Measurements from ENCODE around the gene PLA2G12A. TPM values are rescaled to one million over a fixed set of nuclear protein-coding genes. Genes with fewer than 3 reads are reported as not detected.

PLA2G12A gene
- total and polyA plus RNA-seq, 2 donors (not counting 3 experiments of a cell fraction or from before 2014, with no cell fraction given) = 21.6 to 27.1 TPM

DNA sequence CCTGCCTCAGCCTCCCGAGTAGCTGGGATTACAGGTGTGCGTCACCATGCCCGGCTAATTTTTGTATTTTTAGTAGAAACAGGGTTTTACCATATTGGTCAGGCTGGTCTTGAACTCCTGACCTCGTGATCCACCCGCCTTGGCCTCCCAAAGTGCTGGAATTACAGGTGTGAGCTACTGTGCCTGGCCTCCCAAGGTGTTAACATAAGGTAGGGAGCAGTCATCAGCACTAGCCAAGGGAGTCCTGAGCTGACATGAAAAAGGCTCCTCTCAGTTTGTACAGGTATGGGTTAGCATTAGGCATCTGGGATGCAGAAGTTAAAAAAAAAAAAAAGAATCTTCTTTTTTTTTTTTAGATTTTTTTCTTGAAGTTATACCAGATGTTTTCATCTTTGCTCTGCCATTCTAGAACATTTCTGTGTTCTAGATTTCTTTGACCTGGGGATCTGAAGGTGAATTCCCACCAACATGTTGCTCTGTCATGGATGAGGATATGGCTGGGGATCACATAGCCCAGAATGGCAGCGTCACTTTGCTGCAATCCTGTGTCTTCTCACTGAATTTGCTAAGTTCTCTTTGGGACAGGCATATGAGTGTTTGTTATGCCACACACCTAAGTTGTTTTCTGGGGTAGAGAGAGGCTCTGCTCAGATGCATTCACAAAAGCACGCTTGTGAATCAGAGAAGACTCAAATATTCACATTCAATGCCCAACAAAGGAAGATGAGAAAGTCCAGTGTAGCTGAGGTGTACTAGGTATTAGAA is 24.4 kb upstream of the PLA2G12A start:
- FAIRE-seq = no peak
- intact Hi-C loops (cut with micrococcal nuclease) (no loop called here), dilution Hi-C loops (cut with MboI; ENCODE audit: extremely low pct_ligation_motif_present, low sequenced_read_pairs) (no loop called here)
- H3K27me3 ChIP-seq (ENCODE audit: control insufficient read depth in 2 of 2, insufficient read depth in 2 of 2, low read length in 2 of 2) = no peaks in the 10 kb centered on the region
- POLR2A ChIA-PET = no interaction called here
- DNase-seq (ENCODE audit: low read depth, low spot score) = no peak
- H3K9me1 ChIP-seq (replicated peaks; ENCODE audit: control insufficient read depth, extremely low read depth, insufficient read depth, low read length) = no peaks in the 10 kb centered on the region
- H3K27ac ChIP-seq (ENCODE audit: insufficient read depth, low read depth, low read length) = no peak overlapping the region
- H3K36me3 ChIP-seq (ENCODE audit: control insufficient read depth in 2 of 2, extremely low read depth in 1 of 2, insufficient read depth in 2 of 2, low read length in 2 of 2) = no peaks in the 10 kb centered on the region
- H3K4me1 ChIP-seq (ENCODE audit: control insufficient read depth, extremely low read depth, insufficient read depth, low read length) = no peaks in the 10 kb centered on the region
- CTCF ChIA-PET = no interaction called here
- no peak overlapping the region for H3K4me3 ChIP-seq (replicated peaks in 1 of 3; ENCODE audit: insufficient read depth in 1 of 3, low read depth in 1 of 3, low read length in 3 of 3)
- BruUV-seq (replicated peaks) = no TSS peak
- H3K4me2 ChIP-seq (ENCODE audit: insufficient read depth, low read length) = no peak overlapping the region
- H4K20me1 ChIP-seq (replicated peaks; ENCODE audit: control insufficient read depth, extremely low read depth, insufficient read depth, low read length) = no peaks in the 10 kb centered on the region
- H3K9ac ChIP-seq (replicated peaks; ENCODE audit: extremely low read depth, insufficient read depth, low read length) = no peak overlapping the region
- TF ChIP-seq POLR2A (IDR thresholded peaks at IDR 0.05; ENCODE audit: low read depth, low read length) (no peak), EZH2 (IDR thresholded peaks at IDR 0.05; ENCODE audit: borderline replicate concordance, low read depth, low read length, severe bottlenecking) (no peak), POLR2AphosphoS5 (IDR thresholded peaks at IDR 0.05; ENCODE audit: insufficient read depth, low read depth, low read length) (no peak), FOS (IDR thresholded peaks at IDR 0.05; ENCODE audit: borderline replicate concordance, insufficient read depth, low read length) (no peak), JUN (IDR thresholded peaks at IDR 0.05; ENCODE audit: borderline replicate concordance, insufficient read depth, insufficient read length, low read depth) (no peak), MYC (IDR thresholded peaks at IDR 0.05; ENCODE audit: low read depth, low read length) (no peak), GATA2 (IDR thresholded peaks at IDR 0.05; ENCODE audit: insufficient read depth, insufficient read length, low read depth, low read length) (no peak)
- TF ChIP-seq, protein P1, sequence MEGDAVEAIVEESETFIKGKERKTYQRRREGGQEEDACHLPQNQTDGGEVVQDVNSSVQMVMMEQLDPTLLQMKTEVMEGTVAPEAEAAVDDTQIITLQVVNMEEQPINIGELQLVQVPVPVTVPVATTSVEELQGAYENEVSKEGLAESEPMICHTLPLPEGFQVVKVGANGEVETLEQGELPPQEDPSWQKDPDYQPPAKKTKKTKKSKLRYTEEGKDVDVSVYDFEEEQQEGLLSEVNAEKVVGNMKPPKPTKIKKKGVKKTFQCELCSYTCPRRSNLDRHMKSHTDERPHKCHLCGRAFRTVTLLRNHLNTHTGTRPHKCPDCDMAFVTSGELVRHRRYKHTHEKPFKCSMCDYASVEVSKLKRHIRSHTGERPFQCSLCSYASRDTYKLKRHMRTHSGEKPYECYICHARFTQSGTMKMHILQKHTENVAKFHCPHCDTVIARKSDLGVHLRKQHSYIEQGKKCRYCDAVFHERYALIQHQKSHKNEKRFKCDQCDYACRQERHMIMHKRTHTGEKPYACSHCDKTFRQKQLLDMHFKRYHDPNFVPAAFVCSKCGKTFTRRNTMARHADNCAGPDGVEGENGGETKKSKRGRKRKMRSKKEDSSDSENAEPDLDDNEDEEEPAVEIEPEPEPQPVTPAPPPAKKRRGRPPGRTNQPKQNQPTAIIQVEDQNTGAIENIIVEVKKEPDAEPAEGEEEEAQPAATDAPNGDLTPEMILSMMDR (IDR thresholded peaks at IDR 0.05; ENCODE audit: extremely low read depth in 1 of 2, insufficient read depth in 1 of 2, low read depth in 1 of 2, low read length in 2 of 2) = no peak
- TF ChIP-seq, protein P2, sequence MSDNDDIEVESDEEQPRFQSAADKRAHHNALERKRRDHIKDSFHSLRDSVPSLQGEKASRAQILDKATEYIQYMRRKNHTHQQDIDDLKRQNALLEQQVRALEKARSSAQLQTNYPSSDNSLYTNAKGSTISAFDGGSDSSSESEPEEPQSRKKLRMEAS (IDR thresholded peaks at IDR 0.05; ENCODE audit: insufficient read depth, insufficient read length) = no peak
- H2AFZ ChIP-seq (ENCODE audit: low read depth, low read length) = no peak overlapping the region
- H3K79me2 ChIP-seq (ENCODE audit: control insufficient read depth, insufficient read depth, low read length) = no peaks in the 10 kb centered on the region
- H3K9me3 ChIP-seq (replicated peaks; ENCODE audit: control insufficient read depth, insufficient read depth, low read length) = no peaks in the 10 kb centered on the region

All from endothelial cell of umbilical vein (primary cell).